Gastroesophageal sphincter (tissue), 4 donors: ENCODE data around the gene OXLD1. TPM values are rescaled to one million over a fixed set of nuclear protein-coding genes. Genes with fewer than 3 reads are reported as not detected.

ENCODE experiments used
- ATAC-seq: fragments of 150-250 bp; one replicate; pipeline ENCODE4 v1.9.1; 2016; ENCODE audit warnings: mild to moderate bottlenecking, moderate library complexity
- H3K27ac ChIP-seq, 4 donors: fragments of 200-600 bp; sonication (generic) in 3 of 4; 1 replicate in 3 of 4; 2 replicates in 1 of 4; pipeline ENCODE4 v1.5.1; 2016 to 2019
- H3K27me3 ChIP-seq: fragments of 200-600 bp; sonication (generic); one replicate; pipeline ENCODE4 v1.5.1; 2019
- H3K36me3 ChIP-seq, 2 donors: fragments of 200-600 bp; sonication (generic); one replicate each; pipeline ENCODE4 v1.5.1; 2019; ENCODE audit warnings: control low read depth in 1 of 2
- H3K4me1 ChIP-seq, 3 donors: fragments of 200-600 bp; sonication (generic); 1 replicate in 2 of 3; 2 replicates in 1 of 3; pipeline ENCODE4 v1.5.1; 2016 to 2019; ENCODE audit warnings: control low read depth in 2 of 3
- H3K4me3 ChIP-seq, 2 donors: fragments of 200-600 bp; sonication (generic); one replicate each; pipeline ENCODE4 v1.5.1; 2019; ENCODE audit warnings: mild to moderate bottlenecking in 1 of 2, moderate library complexity in 1 of 2
- H3K9me3 ChIP-seq, 3 donors: fragments of 200-600 bp; sonication (generic); one replicate each; pipeline ENCODE4 v1.5.1; 2017 to 2019; ENCODE audit warnings: control low read depth in 2 of 3
- CTCF ChIP-seq, 4 experiments: fragments of 200-600 bp in 2 of 4; fragments of 450-650 bp in 2 of 4; sonication (generic) in 1 of 4; IDR thresholded peaks; one replicate each; pipeline ENCODE4 v1.5.1; 2017 to 2019; ENCODE audit warnings: antibody characterized with exemption in 4 of 4, mild to moderate bottlenecking in 2 of 4, moderate library complexity in 2 of 4
- EP300 ChIP-seq: sonication (generic); formaldehyde crosslinking; IDR thresholded peaks from one replicate; pipeline ENCODE4 v1.6.1; 2017; ENCODE audit warnings: antibody characterized with exemption, mild to moderate bottlenecking
- POLR2A ChIP-seq, 2 donors: fragments of 450-650 bp; IDR thresholded peaks; one replicate each; pipeline ENCODE4 v1.6.1; 2017; ENCODE audit warnings: antibody characterized with exemption in 2 of 2, mild to moderate bottlenecking in 2 of 2, moderate library complexity in 1 of 2
- POLR2AphosphoS5 ChIP-seq: sonication (generic); formaldehyde crosslinking; IDR thresholded peaks from one replicate; pipeline ENCODE4 v1.6.1; 2017; ENCODE audit warnings: antibody characterized with exemption
- WGBS, 2 donors: methylation state at CpG; one replicate each; pipeline ENCODE4 v1.1.5; 2018; ENCODE audit warnings: low coverage in 1 of 2; 5-methylcytosine and 5-hydroxymethylcytosine counted together
- total RNA-seq, 4 donors: library from RNA; depleted of rRNA; stranded (reverse); fragments of >200 nt; gene quantifications; one replicate each; pipeline ENCODE4 v1.1.0, GENCODE V29; 2016

The OXLD1 gene
- total RNA-seq, 4 donors from 2014 or later = 19.4 to 31.8 (median 25.3) TPM

- peaks cover 34% of the 10 kb centered on the region for H3K27me3 ChIP-seq
- no peaks in the 10 kb centered on the region for H3K36me3 ChIP-seq
- no peak overlapping the region for H3K27ac ChIP-seq
- ATAC-seq = no peak
- TF ChIP-seq CTCF (IDR thresholded peaks at IDR 0.05) (no peak), EP300 (no peak), POLR2A (IDR thresholded peaks at IDR 0.05) (no peak), POLR2AphosphoS5 (no peak)
- WGBS, 2 donors = 54 to 94% methylated on average over 4 to 6 of the region's 29 CpGs
- H3K4me1 ChIP-seq = peaks cover 0 to 8% (median 0%) of the 10 kb centered on the region in 3 donors
- H3K4me3 ChIP-seq = no peak overlapping the region
- H3K9me3 ChIP-seq = peaks cover 0 to 11% (median 0%) of the 10 kb centered on the region in 3 donors
Observed at GRCh38 chr17:81644976-81645952, 21.1 kb downstream of the OXLD1 start.

GRCh38 chr17:81644496-81644895 is 21.9 kb downstream of the OXLD1 start:
- WGBS, 2 donors = 90 to 100% methylated on average over 1 to 2 of the region's 15 CpGs
- no peak for ATAC-seq

GRCh38 chr17:81641825-81642489 is 24.4 kb downstream of the OXLD1 start:
- no peak overlapping the region for H3K4me3 ChIP-seq
- peaks cover 0 to 8% (median 3%) of the 10 kb centered on the region in 3 donors for H3K4me1 ChIP-seq
- H3K9me3 ChIP-seq = no peaks in the 10 kb centered on the region
- no peak overlapping the region for H3K27ac ChIP-seq
- no peaks in the 10 kb centered on the region for H3K36me3 ChIP-seq
- peaks cover under 1% of the 10 kb centered on the region for H3K27me3 ChIP-seq
- WGBS, 2 donors = 85% methylated on average over 4 of the region's 17 CpGs; no CpG with 5 or more reads in 1 of the 2 donors
- TF ChIP-seq EP300 = no peak
- TF ChIP-seq CTCF (IDR thresholded peaks at IDR 0.05) = no peak
- no peak for TF ChIP-seq POLR2AphosphoS5
- TF ChIP-seq POLR2A (IDR thresholded peaks at IDR 0.05) = no peak
- no peak for ATAC-seq

More at GRCh38 chr17:81644496-81644895, 21.9 kb downstream of the OXLD1 start:
- no peak for TF ChIP-seq CTCF (IDR thresholded peaks at IDR 0.05)
- TF ChIP-seq POLR2AphosphoS5 = no peak
- no peak for TF ChIP-seq POLR2A (IDR thresholded peaks at IDR 0.05)
- TF ChIP-seq EP300 = no peak
- no peak overlapping the region for H3K27ac ChIP-seq
- H3K36me3 ChIP-seq = no peaks in the 10 kb centered on the region
- H3K4me1 ChIP-seq = peaks cover 0 to 8% (median 0%) of the 10 kb centered on the region in 3 donors
- peaks cover 26% of the 10 kb centered on the region for H3K27me3 ChIP-seq
- H3K4me3 ChIP-seq = no peak overlapping the region
- H3K9me3 ChIP-seq = peaks cover 0 to 11% (median 0%) of the 10 kb centered on the region in 3 donors

- no peak for ATAC-seq
- Histone ChIP-seq H3K4me1 (peaks cover 3 to 22% (median 13%) of the 10 kb centered on the region in 3 donors), H3K9me3 (no peaks in the 10 kb centered on the region), H3K36me3 (no peaks in the 10 kb centered on the region), H3K27ac (no peak overlapping the region), H3K27me3 (no peaks in the 10 kb centered on the region), H3K4me3 (no peak overlapping the region)
- 80 to 100% methylated on average over 8 to 9 of the region's 9 CpGs for WGBS, 2 donors
- TF ChIP-seq POLR2A (IDR thresholded peaks at IDR 0.05) (no peak), POLR2AphosphoS5 (no peak), EP300 (no peak), CTCF (IDR thresholded peaks at IDR 0.05) (no peak)
Observed at GRCh38 chr17:81640011-81640410, 26.4 kb downstream of the OXLD1 start.
